Measurements from ENCODE around the gene GRK1. TPM values are rescaled to one million over a fixed set of nuclear protein-coding genes. Genes with fewer than 3 reads are reported as not detected.

GRK1 gene
- total and polyA plus RNA-seq, 2 of the 4 experiments (the other 2 are of a cell fraction): not detected

DNA sequence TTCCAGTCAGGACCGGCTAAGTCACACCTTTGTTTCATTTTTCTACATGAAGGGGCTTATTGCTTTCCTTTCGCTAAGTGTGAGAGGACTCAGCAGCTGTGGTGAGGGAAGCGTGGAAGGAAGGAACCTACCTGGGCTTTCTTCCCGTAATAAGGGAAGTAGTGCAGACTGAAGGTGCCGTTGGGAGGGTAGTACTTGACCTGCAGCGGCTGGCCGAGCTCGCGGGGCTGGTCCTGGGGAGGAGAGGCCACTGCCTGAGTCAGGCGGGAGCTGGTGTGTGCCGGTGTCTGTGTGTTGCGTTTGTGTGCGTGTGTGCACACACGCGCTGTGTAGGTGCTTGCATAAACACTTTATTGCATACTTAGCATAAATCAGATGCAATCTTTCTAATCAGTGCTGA, 16.7 kb upstream of the GRK1 start:
- Histone ChIP-seq H3K79me1 (ENCODE audit: low read depth in 1 of 2, low read length in 2 of 2) (no peaks in the 10 kb centered on the region), H4K5ac (ENCODE audit: low read depth, low read length) (no peak overlapping the region), H3K56ac (ENCODE audit: extremely low read depth, insufficient read depth, low read length) (no peak overlapping the region), H2AK9ac (replicated peaks; ENCODE audit: low read depth, low read length, poor library complexity) (no peak overlapping the region), H3K36me3 (ENCODE audit: control insufficient read depth, insufficient read depth, low read length) (peaks cover 1% of the 10 kb centered on the region; the same call in 1 of the 2 replicates), H2AK5ac (ENCODE audit: low read depth, low read length) (no peak overlapping the region), H3K14ac (replicated peaks; ENCODE audit: low read depth, low read length) (no peak overlapping the region), H3K23ac (ENCODE audit: low read depth, low read length) (no peak overlapping the region), H4K20me1 (ENCODE audit: insufficient read depth, low read length) (no peaks in the 10 kb centered on the region; the same call in 1 of the 2 replicates), H3K9me3 (ENCODE audit: control insufficient read depth, insufficient read depth, low read length) (no peaks in the 10 kb centered on the region), H4K8ac (ENCODE audit: low read depth in 2 of 2, low read length in 2 of 2) (no peak overlapping the region), H3K18ac (ENCODE audit: low read depth, low read length) (no peak overlapping the region), H3K9me1 (ENCODE audit: insufficient read depth, low read length) (0 out of 2 replicates have a peak, but pooled peaks cover 4% of the 10 kb centered on the region), H2BK120ac (ENCODE audit: low read depth, low read length) (no peak overlapping the region), H3K4ac (ENCODE audit: low read depth, low read length) (no peak overlapping the region), H3K9ac (ENCODE audit: low read depth, low read length) (no peak overlapping the region), H3K4me2 (ENCODE audit: low read depth, low read length) (no peak overlapping the region), H4K91ac (ENCODE audit: insufficient read depth, low read depth, low read length) (no peak overlapping the region), H2BK20ac (ENCODE audit: low read depth, low read length) (no peak overlapping the region), H2BK15ac (ENCODE audit: low read depth, low read length) (no peak overlapping the region), H3K4me1 (ENCODE audit: control insufficient read depth, insufficient read depth, low read length) (peaks cover 2% of the 10 kb centered on the region; the same call in 1 of the 2 replicates), H3K27me3 (ENCODE audit: control insufficient read depth, insufficient read depth, low read length) (no peaks in the 10 kb centered on the region), H2BK5ac (ENCODE audit: low read depth, low read length, poor library complexity, severe bottlenecking) (no peak overlapping the region), H2AFZ (replicated peaks; ENCODE audit: low read length, poor library complexity) (no peak overlapping the region), H3K27ac (ENCODE audit: insufficient read depth, low read length) (no peak overlapping the region), H3K4me3 (ENCODE audit: insufficient read depth, low read depth, low read length) (no peak overlapping the region)
- POLR2A ChIA-PET (ENCODE audit: unreplicated experiment): no interaction called here
- CTCF ChIA-PET: no interaction called here
- BruUV-seq (replicated peaks): no TSS peak
- intact Hi-C loops (cut with micrococcal nuclease): no loop called here
- WGBS, 2 experiments (ENCODE audit: extremely low coverage in 2 of 2, insufficient read length in 1 of 2): 85% methylated on average over 6 of the region's 15 CpGs; no CpG with 5 or more reads in 1 of the 2 experiments
- ATAC-seq (ENCODE audit: low read depth): no peak
- TF ChIP-seq CHD1 (IDR thresholded peaks at IDR 0.05; ENCODE audit: low read depth, low read length): no peak
- in situ Hi-C loops (cut with MboI; ENCODE audit: low sequenced_read_pairs): no loop called here
- DNase-seq: no peak
- dilution Hi-C loops (cut with HindIII; ENCODE audit: low sequenced_read_pairs, unreplicated experiment): no loop called here

Measured in IMR-90 (cell line).